ENCODE measurements around the gene OR5D16.

DNA sequence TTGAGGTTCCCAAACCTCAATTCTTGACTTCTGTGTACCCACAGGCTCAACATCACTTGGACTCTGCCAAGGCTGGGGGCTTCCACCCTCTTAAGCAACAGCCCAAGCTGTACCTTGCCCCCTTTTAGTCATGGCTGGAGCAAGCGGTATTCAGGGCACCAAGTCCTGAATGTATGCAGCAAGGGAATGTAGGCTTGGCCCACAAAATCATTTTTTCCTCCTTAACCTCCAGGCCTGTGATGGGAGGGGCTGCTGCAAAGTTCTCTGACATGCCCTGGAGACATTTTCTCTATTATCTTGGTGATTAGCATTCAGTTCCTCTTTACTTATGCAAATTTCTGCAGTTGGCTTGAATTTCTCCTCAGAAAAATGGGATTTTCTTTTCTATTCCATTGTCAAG lies 32.3 kb upstream of the OR5D16 start:
- TF ChIP-seq, protein P1, sequence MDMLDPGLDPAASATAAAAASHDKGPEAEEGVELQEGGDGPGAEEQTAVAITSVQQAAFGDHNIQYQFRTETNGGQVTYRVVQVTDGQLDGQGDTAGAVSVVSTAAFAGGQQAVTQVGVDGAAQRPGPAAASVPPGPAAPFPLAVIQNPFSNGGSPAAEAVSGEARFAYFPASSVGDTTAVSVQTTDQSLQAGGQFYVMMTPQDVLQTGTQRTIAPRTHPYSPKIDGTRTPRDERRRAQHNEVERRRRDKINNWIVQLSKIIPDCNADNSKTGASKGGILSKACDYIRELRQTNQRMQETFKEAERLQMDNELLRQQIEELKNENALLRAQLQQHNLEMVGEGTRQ (IDR thresholded peaks at IDR 0.05; ENCODE audit: low read depth, low read length) = no peak
- TF ChIP-seq, protein P2, sequence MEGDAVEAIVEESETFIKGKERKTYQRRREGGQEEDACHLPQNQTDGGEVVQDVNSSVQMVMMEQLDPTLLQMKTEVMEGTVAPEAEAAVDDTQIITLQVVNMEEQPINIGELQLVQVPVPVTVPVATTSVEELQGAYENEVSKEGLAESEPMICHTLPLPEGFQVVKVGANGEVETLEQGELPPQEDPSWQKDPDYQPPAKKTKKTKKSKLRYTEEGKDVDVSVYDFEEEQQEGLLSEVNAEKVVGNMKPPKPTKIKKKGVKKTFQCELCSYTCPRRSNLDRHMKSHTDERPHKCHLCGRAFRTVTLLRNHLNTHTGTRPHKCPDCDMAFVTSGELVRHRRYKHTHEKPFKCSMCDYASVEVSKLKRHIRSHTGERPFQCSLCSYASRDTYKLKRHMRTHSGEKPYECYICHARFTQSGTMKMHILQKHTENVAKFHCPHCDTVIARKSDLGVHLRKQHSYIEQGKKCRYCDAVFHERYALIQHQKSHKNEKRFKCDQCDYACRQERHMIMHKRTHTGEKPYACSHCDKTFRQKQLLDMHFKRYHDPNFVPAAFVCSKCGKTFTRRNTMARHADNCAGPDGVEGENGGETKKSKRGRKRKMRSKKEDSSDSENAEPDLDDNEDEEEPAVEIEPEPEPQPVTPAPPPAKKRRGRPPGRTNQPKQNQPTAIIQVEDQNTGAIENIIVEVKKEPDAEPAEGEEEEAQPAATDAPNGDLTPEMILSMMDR (conservative IDR thresholded peaks at IDR 0.05; ENCODE audit: low read depth, low read length) = no peak
- TF ChIP-seq POLR2A (IDR thresholded peaks at IDR 0.05; ENCODE audit: low read depth, low read length) = no peak
- TF ChIP-seq MAZ (IDR thresholded peaks at IDR 0.05; ENCODE audit: borderline replicate concordance, low read depth, low read length) = no peak
- TF ChIP-seq RAD21 (IDR thresholded peaks at IDR 0.05; ENCODE audit: low read length) = no peak
- no peak for TF ChIP-seq CEBPB (IDR thresholded peaks at IDR 0.05; ENCODE audit: low read depth, low read length)
- TF ChIP-seq RCOR1 (IDR thresholded peaks at IDR 0.05; ENCODE audit: insufficient replicate concordance, low read length) = no peak
- no peak for TF ChIP-seq RFX5 (IDR thresholded peaks at IDR 0.05; ENCODE audit: low read depth, low read length)
- TF ChIP-seq MXI1 (IDR thresholded peaks at IDR 0.05; ENCODE audit: borderline replicate concordance, low read depth, low read length) = no peak

Data from IMR-90 (cell line).